HEK293 (cell line): Measurements from ENCODE around the gene SSR1.

ENCODE experiments used
- ZBTB7A ChIP-seq: fragments of 450-650 bp; formaldehyde crosslinking; IDR thresholded peaks from 2 replicates; pipeline ENCODE4 v1.5.1; 2016; ENCODE audit warnings: low read depth, missing biosample characterization, missing genetic modification characterization
- ZNF10 ChIP-seq: fragments of 450-650 bp; formaldehyde crosslinking; IDR thresholded peaks from 2 replicates; pipeline ENCODE4 v1.5.1; 2017; ENCODE audit warnings: missing biosample characterization, missing genetic modification characterization
- ZNF132 ChIP-seq: fragments of 450-650 bp; formaldehyde crosslinking; IDR thresholded peaks from 2 replicates; pipeline ENCODE4 v1.5.1; 2017; ENCODE audit warnings: missing biosample characterization, missing genetic modification characterization, borderline replicate concordance
- ZNF138 ChIP-seq: fragments of 450-650 bp; formaldehyde crosslinking; IDR thresholded peaks from 2 replicates; pipeline ENCODE4 v1.5.1; 2016; ENCODE audit warnings: missing biosample characterization, missing genetic modification characterization, borderline replicate concordance
- ZNF175 ChIP-seq: fragments of 450-650 bp; formaldehyde crosslinking; IDR thresholded peaks from 2 replicates; pipeline ENCODE4 v1.5.1; 2016; ENCODE audit warnings: missing biosample characterization, missing genetic modification characterization
- ZNF223 ChIP-seq: fragments of 450-650 bp; formaldehyde crosslinking; IDR thresholded peaks from 2 replicates; pipeline ENCODE4 v1.5.1; 2016; ENCODE audit warnings: missing biosample characterization, missing genetic modification characterization
- ZNF274 ChIP-seq, 2 experiments: fragments of 200-500 bp in 1 of 2; fragments of 450-650 bp in 1 of 2; sonication (Bioruptor generic) in 1 of 2; formaldehyde crosslinking in 1 of 2; IDR thresholded peaks; 2 replicates each; pipeline versions ENCODE4 v1.5.1 to v1.6.1; 2014 to 2016; ENCODE audit warnings: borderline replicate concordance in 1 of 2, inconsistent platforms in 1 of 2, low read length in 1 of 2, missing biosample characterization in 1 of 2, missing genetic modification characterization in 1 of 2
- ZNF37A ChIP-seq: fragments of 450-650 bp; IDR thresholded peaks from 2 replicates; pipeline ENCODE4 v1.5.1; 2018; ENCODE audit warnings: missing biosample characterization, missing genetic modification characterization
- ZNF391 ChIP-seq: fragments of 450-650 bp; formaldehyde crosslinking; IDR thresholded peaks from 2 replicates; pipeline ENCODE4 v1.5.1; 2016; ENCODE audit warnings: low read depth, missing biosample characterization, missing genetic modification characterization, borderline replicate concordance
- ZNF433 ChIP-seq: fragments of 450-650 bp; formaldehyde crosslinking; IDR thresholded peaks from 2 replicates; pipeline ENCODE4 v1.5.1; 2016; ENCODE audit warnings: missing biosample characterization, missing genetic modification characterization, low read depth
- ZNF830 ChIP-seq: fragments of 450-650 bp; IDR thresholded peaks from 2 replicates; pipeline ENCODE4 v1.5.0; 2018; ENCODE audit warnings: missing biosample characterization, missing genetic modification characterization, low read depth, mild to moderate bottlenecking, moderate library complexity
- TF ChIP-seq, protein P1 (sequence below): fragments of 450-650 bp; formaldehyde crosslinking; IDR thresholded peaks from 2 replicates; pipeline ENCODE4 v1.5.1; 2016; ENCODE audit warnings: missing biosample characterization, missing genetic modification characterization

DNA sequence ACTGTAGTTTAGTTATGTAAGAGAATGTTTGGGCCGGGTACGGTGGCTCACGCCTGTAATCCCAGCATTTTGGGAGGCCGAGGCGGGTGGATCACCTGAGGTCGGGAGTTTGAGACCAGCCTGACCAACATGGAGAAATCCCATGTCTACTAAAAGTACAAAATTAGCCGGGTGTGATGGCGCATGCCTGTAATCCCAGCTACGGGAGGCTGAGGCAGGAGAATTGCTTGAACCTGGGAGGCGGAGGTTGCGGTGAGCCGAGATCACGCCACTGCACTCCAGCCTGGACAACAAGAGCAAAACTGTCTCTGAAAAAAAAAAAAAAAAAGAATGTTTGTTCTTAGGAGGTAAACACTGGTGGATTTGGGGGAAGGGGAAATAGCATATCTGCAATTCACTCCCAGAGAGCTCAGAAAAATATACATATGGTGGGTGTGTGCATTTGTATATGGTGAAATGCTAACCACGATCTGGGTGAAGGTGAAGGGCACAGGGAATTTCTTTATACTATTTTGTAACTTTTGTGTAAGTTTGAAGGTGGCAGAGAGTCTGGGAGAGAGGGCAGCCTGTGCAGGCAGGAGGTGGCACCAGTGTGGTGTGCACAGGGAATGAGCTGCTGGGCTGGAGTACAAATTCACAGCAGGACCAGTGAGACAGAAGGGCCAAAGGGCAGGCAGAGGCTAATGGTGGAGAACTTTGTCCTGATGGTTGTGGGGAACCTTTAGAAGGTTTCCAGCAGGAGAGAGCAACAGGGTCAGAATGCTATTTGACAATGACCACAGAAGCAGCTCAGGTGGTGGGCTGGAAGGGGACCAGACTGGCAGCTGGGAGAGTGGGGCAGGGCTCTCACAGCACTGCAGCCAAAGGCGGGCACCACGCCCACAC lies 42.4 kb downstream of the SSR1 start:
- TF ChIP-seq ZNF391 (tag by site-specific recombination) (no peak), ZNF830 (tag by site-specific recombination) (no peak), ZNF175 (no peak), ZNF132 (tag by site-specific recombination) (no peak), ZNF223 (tag by site-specific recombination) (no peak), ZNF138 (tag by site-specific recombination) (no peak), ZNF10 (tag by site-specific recombination) (no peak), ZBTB7A (tag by site-specific recombination) (no peak), ZNF37A (tag by site-specific recombination) (no peak), ZNF433 (tag by site-specific recombination) (no peak), ZNF274 (IDR thresholded peaks at IDR 0.05; ENCODE audit: low read length) (no peak), ZNF274 (tag by site-specific recombination; IDR thresholded peaks at IDR 0.05; ENCODE audit: borderline replicate concordance) (no peak)
- TF ChIP-seq, protein P1, sequence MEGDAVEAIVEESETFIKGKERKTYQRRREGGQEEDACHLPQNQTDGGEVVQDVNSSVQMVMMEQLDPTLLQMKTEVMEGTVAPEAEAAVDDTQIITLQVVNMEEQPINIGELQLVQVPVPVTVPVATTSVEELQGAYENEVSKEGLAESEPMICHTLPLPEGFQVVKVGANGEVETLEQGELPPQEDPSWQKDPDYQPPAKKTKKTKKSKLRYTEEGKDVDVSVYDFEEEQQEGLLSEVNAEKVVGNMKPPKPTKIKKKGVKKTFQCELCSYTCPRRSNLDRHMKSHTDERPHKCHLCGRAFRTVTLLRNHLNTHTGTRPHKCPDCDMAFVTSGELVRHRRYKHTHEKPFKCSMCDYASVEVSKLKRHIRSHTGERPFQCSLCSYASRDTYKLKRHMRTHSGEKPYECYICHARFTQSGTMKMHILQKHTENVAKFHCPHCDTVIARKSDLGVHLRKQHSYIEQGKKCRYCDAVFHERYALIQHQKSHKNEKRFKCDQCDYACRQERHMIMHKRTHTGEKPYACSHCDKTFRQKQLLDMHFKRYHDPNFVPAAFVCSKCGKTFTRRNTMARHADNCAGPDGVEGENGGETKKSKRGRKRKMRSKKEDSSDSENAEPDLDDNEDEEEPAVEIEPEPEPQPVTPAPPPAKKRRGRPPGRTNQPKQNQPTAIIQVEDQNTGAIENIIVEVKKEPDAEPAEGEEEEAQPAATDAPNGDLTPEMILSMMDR (tag by site-specific recombination): no peak
